ENCODE data around the gene MACROD2.

GRCh38 chr20:15296422-15296821 lies 1301.1 kb downstream of the MACROD2 start:
- TF ChIP-seq ARNTL (CRISPR knock-in tag; IDR thresholded peaks at IDR 0.05; ENCODE audit: borderline replicate concordance, low read depth) (no peak), PATZ1 (CRISPR knock-in tag; IDR thresholded peaks at IDR 0.05; ENCODE audit: borderline replicate concordance) (no peak), TOX (CRISPR knock-in tag; IDR thresholded peaks at IDR 0.05; ENCODE audit: borderline replicate concordance) (no peak), RARB (CRISPR knock-in tag; IDR thresholded peaks at IDR 0.05) (no peak), CREB5 (CRISPR knock-in tag; IDR thresholded peaks at IDR 0.05; ENCODE audit: low read depth) (no peak), BACH2 (CRISPR knock-in tag; IDR thresholded peaks at IDR 0.05; ENCODE audit: borderline replicate concordance) (no peak), ZFP30 (CRISPR knock-in tag; IDR thresholded peaks at IDR 0.05) (no peak), GLIS3 (CRISPR knock-in tag; IDR thresholded peaks at IDR 0.05) (no peak), ZNF8 (CRISPR knock-in tag; IDR thresholded peaks at IDR 0.05) (no peak), ZFP3 (CRISPR knock-in tag; IDR thresholded peaks at IDR 0.05) (no peak), OSR1 (CRISPR knock-in tag; IDR thresholded peaks at IDR 0.05) (no peak)
